ENCODE data around the gene FGD3. TPM values are rescaled to one million over a fixed set of nuclear protein-coding genes. Genes with fewer than 3 reads are reported as not detected.

Gene FGD3
- total and polyA plus RNA-seq, 4 donors, result 6.1 to 45.9 (median 17.6) TPM

DNA sequence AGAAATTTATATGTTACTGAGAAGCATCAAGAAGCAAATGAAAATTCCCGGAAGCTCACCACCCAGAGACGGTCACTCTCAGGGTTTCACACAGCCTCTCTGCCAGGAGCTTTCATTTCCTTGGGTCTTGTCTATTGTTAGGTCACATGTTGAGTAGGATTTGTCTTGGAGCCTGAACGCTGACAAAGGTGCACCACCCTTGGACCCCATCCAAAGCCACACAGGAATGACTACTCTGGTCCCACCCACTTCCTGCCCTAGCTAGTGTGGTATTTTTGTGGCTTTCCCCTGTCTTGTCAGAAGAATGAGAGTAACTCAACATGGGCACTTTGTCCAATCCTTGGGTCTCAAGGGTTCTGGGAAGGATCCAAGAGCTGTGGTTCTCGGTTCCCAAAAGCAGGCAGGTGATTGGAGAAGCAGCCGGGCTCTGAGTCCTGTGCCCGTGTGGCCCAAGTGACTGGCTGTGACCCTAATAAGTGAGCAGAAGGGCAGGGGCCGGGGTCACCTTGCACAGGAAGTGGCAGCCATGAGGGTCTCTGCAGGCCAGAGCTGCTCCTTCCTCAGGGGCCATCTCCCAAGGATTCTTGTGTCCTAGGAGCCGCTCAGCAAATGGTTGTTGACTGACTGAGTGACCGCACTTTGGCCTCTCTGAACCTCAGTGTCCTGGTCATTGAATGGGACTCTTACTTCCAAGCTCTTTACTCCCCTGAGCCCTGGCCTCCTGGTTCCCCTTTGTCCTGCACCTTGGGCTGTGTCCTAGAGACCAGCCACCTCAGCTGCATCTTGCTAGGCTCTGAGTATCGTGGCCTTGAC is 6.9 kb downstream of the FGD3 start:
- peak overlapping the region in 1 of 2 donors; percentile 70 for H3K27ac ChIP-seq (ENCODE audit: low read depth in 1 of 2, low read length in 1 of 2)
- H3K4me1 ChIP-seq (ENCODE audit: control insufficient read depth in 5 of 5, insufficient read depth in 5 of 5, low read length in 5 of 5), result peaks cover 0 to 16% (median 8%) of the 10 kb centered on the region in 5 donors
- no peak overlapping the region for H3K4me3 ChIP-seq
- WGBS, 2 donors, result 44 to 53% methylated on average over 10 of the region's 10 CpGs
- TF ChIP-seq, protein P1, sequence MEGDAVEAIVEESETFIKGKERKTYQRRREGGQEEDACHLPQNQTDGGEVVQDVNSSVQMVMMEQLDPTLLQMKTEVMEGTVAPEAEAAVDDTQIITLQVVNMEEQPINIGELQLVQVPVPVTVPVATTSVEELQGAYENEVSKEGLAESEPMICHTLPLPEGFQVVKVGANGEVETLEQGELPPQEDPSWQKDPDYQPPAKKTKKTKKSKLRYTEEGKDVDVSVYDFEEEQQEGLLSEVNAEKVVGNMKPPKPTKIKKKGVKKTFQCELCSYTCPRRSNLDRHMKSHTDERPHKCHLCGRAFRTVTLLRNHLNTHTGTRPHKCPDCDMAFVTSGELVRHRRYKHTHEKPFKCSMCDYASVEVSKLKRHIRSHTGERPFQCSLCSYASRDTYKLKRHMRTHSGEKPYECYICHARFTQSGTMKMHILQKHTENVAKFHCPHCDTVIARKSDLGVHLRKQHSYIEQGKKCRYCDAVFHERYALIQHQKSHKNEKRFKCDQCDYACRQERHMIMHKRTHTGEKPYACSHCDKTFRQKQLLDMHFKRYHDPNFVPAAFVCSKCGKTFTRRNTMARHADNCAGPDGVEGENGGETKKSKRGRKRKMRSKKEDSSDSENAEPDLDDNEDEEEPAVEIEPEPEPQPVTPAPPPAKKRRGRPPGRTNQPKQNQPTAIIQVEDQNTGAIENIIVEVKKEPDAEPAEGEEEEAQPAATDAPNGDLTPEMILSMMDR (IDR thresholded peaks at IDR 0.05; ENCODE audit: control extremely low read depth, extremely low read depth), result no peak
- ATAC-seq (ENCODE audit: insufficient read depth, low FRiP score) (no peak), DNase-seq (peak in 1 of 3 donors; percentile 52)
- H3K9me3 ChIP-seq (ENCODE audit: control insufficient read depth in 4 of 4, insufficient read depth in 3 of 4, low read length in 3 of 4), result no peaks in the 10 kb centered on the region
- H3K27me3 ChIP-seq (ENCODE audit: control insufficient read depth in 3 of 3, insufficient read depth in 3 of 3, low read length in 2 of 3), result no peaks in the 10 kb centered on the region
- no peaks in the 10 kb centered on the region for H3K36me3 ChIP-seq (ENCODE audit: control insufficient read depth in 4 of 4, insufficient read depth in 4 of 4, low read length in 4 of 4)
- H3K9ac ChIP-seq (ENCODE audit: insufficient read depth in 1 of 2, low read length in 2 of 2), result no peak overlapping the region

DNA sequence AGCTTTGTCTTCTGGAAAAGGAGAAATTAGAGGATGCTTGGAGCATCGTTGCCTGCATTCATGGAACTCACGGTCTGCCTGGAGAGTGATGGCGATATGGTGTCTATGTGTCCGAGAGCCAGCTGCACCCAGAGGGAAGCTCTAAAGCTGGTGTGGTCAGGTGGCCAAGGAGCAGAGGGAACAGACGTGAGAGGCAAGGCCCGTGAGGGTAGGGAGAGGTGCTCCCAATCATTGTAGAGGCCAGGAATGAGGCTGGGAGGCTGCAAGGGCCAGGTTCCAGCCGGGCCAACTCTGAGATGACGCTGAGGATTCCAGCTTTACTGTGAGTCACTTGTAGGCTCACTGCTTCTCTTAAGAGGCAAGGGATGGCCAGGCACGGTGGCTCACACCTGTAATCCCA is 7.6 kb downstream of the FGD3 start:
- H3K36me3 ChIP-seq (ENCODE audit: control insufficient read depth in 4 of 4, insufficient read depth in 4 of 4, low read length in 4 of 4), result no peaks in the 10 kb centered on the region
- no peak overlapping the region for H3K4me3 ChIP-seq
- no peak for DNase-seq
- 90 to 93% methylated on average over 9 of the region's 9 CpGs for WGBS, 2 donors
- no peaks in the 10 kb centered on the region for H3K27me3 ChIP-seq (ENCODE audit: control insufficient read depth in 3 of 3, insufficient read depth in 3 of 3, low read length in 2 of 3)
- ATAC-seq (ENCODE audit: insufficient read depth, low FRiP score), result no peak
- no peak overlapping the region for H3K9ac ChIP-seq (ENCODE audit: insufficient read depth in 1 of 2, low read length in 2 of 2)
- peak overlapping the region in 1 of 2 donors; percentile 70 for H3K27ac ChIP-seq (ENCODE audit: low read depth in 1 of 2, low read length in 1 of 2)
- H3K9me3 ChIP-seq (ENCODE audit: control insufficient read depth in 4 of 4, insufficient read depth in 3 of 4, low read length in 3 of 4), result no peaks in the 10 kb centered on the region
- TF ChIP-seq, protein P1 (IDR thresholded peaks at IDR 0.05; ENCODE audit: control extremely low read depth, extremely low read depth), result no peak
- H3K4me1 ChIP-seq (ENCODE audit: control insufficient read depth in 5 of 5, insufficient read depth in 5 of 5, low read length in 5 of 5), result peaks cover 0 to 16% (median 8%) of the 10 kb centered on the region in 5 donors

DNA sequence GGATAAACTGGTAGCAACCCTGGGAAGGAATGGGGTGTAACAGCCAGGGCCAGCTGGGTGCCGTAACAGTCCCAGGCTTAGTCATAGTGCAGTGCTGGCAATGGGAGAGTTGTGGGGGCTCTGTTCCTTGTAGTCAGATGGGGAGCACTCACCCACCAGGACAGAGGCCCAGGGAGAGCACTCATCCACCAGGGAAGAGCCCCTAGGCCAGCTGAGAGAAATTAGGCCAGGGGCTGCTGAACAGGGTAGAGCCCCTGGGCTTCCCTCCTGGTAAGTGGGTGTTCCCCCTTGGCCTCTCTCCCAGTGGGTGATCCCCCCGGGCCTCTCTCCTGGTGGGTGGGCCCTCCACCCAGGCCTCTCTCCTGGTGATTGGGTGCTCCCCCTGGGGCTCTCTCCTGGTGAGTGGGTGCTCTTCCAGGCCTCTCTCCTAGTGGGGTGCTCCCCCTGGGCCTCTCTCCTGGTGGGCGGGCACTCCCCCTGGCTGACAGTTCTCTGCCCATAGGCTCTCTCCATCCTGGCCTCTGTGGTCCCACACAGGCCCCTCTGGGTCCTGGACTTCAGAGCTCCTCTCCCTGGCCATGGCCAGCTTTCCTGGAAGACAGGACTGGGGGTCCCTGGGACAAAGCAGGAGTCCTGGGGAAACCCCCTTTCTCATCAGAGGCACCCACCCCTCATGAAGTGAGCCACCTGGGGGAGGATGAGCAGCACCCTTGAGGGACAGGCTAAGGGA is 13.4 kb downstream of the FGD3 start:
- Histone ChIP-seq H3K9me3 (ENCODE audit: control insufficient read depth in 4 of 4, insufficient read depth in 3 of 4, low read length in 3 of 4) (peaks cover 0 to 6% (median 2%) of the 10 kb centered on the region in 4 donors), H3K36me3 (ENCODE audit: control insufficient read depth in 4 of 4, insufficient read depth in 4 of 4, low read length in 4 of 4) (no peaks in the 10 kb centered on the region), H3K4me3 (no peak overlapping the region), H3K27me3 (ENCODE audit: control insufficient read depth in 3 of 3, insufficient read depth in 3 of 3, low read length in 2 of 3) (no peaks in the 10 kb centered on the region), H3K27ac (ENCODE audit: low read depth in 1 of 2, low read length in 1 of 2) (no peak overlapping the region), H3K4me1 (ENCODE audit: control insufficient read depth in 5 of 5, insufficient read depth in 5 of 5, low read length in 5 of 5) (peaks cover 0 to 8% (median 0%) of the 10 kb centered on the region in 5 donors), H3K9ac (ENCODE audit: insufficient read depth in 1 of 2, low read length in 2 of 2) (no peak overlapping the region)
- DNase-seq, result no peak
- TF ChIP-seq, protein P1 (IDR thresholded peaks at IDR 0.05; ENCODE audit: control extremely low read depth, extremely low read depth), result no peak
- 92 to 93% methylated on average over 3 of the region's 3 CpGs for WGBS, 2 donors
- no peak for ATAC-seq (ENCODE audit: insufficient read depth, low FRiP score)

All from lung (tissue), 12 donors.